HPDE6-E6E7 (cell line): Measurements from ENCODE around the gene TMC3.
"Not testable (repeated sequence)": the region's sequence is repeated elsewhere in the genome, so short reads cannot be mapped to it uniquely, and the experiment has no call there.

Experiments used
- DNase-seq: peaks from one replicate; pipeline ENCODE4 v3.0.0; 2011; ENCODE audit warnings: missing footprints; ENCODE audit errors: extremely low spot score

Gene TMC3

DNA sequence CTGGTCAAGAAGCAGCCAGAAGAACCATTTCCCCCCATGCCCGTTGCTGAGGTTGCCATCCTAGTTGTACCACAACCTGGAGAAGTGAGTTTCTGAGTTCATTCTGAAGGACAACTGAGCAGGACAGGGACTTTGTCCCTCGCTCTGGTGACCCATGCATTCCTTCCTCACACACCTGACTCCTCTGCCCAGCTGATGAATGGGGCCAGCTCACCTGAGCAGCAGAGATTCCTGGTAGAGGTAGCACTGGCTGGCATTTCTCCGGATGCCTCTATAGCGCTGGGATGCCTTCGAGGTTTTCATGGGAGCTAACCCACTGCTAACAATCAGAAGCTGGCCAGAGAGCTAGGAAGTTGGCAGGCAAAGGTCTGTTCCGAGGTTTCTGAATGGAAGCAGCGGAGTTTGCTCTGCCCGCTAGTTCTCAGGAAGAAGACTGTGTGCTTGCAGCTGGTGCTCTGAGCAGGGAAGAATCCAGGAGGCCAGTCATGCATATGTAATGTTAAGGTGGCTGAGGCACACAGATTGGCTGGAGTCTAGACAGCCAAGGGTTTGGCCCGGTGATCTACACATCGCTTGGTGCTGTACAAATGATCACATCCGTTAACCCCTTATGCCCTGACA, at the start of gene TMC3:
TSS of gene TMC3 (minus strand) at position 439 of the 621 bp plus-strand sequence. CDS start at position 303, 136 bp downstream.
- no peak for DNase-seq

DNA sequence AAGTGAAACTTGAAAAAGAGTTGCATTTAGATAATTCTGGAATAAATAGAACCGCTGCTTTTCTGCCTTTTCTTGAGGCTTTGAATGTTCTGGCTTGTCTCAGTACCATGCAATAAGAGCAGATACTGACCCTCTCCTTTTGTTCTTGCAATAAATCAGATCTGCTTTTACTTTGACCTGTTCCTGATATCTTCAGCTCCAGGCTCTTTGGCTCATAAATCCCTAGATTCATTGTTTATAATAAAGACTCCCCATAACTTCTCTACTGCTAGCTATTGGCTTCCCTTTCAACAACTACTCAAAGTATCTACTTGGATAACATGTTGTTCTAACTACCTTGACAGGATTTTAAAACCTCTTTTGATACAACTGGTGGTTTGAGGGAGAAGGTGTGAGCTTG, 47.4 kb upstream of the TMC3 start:
- DNase-seq, result no peak

DNA sequence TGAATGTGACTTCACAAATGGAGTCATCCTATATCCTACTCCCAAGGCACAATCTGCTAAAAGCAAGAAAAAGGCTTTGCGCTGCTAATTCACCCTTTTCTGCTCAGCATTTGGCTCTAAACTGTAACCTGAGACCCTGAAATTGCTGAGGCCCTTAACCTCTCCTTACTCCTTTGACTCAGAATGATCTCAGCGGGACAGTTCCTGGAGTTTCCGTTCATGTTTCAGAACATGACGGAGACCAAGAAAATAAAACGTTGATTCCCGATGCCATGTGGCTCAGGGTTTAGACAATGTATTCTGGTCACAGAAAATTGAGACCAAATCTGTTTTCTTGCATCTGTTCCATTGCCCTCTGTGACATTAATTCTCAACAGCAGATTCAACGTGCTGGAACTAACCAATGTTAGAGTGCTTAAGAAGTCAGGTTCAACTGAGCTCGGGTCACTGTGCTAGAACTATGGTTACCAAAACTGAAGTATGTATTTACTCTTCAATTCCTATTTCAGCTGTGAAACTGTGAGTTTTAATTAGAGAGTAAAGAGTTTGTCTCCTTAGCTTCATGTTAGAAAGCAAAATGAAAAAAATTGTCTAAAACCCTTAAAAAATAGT, 45.4 kb upstream of the TMC3 start:
- no peak for DNase-seq

DNA sequence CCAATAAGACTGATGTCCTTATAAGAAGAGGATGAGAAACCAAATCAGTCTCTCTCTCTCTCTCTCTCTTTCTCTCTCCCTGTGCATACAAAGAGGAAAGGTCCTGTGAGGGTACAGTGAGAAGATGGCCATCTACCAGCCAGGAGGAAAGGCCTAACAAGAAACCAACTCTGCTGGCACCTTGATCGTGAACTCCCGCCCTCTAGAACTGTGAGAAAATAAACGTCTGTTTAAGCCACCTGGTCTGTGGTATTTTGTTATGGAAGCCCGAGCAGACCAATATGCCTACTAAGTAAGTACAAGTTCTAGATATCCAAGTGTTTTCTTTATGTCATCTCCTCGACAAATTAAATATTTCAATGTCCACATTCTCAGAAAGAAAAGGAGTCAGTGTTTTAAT, 44.9 kb upstream of the TMC3 start:
- DNase-seq, result no peak

DNA sequence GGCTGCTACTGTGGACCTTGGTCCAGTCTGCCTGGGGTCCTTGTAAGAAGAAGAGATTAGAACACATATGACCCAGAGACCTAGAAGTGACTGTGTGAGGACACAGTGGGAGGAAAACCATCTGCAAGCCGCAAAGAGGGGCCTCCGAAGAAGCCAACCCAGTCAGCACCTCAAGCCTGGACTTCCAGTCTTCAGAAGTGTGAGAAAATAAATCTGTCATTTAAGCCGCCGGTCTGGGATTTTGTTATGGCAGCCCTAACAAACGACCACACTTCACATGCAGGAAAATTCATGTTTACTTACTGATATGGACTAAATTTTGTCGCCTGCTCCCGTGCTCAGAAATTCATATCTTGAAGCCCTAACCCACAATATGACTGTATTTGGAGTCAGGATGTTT, 44.4 kb upstream of the TMC3 start:
- no peak for DNase-seq

DNA sequence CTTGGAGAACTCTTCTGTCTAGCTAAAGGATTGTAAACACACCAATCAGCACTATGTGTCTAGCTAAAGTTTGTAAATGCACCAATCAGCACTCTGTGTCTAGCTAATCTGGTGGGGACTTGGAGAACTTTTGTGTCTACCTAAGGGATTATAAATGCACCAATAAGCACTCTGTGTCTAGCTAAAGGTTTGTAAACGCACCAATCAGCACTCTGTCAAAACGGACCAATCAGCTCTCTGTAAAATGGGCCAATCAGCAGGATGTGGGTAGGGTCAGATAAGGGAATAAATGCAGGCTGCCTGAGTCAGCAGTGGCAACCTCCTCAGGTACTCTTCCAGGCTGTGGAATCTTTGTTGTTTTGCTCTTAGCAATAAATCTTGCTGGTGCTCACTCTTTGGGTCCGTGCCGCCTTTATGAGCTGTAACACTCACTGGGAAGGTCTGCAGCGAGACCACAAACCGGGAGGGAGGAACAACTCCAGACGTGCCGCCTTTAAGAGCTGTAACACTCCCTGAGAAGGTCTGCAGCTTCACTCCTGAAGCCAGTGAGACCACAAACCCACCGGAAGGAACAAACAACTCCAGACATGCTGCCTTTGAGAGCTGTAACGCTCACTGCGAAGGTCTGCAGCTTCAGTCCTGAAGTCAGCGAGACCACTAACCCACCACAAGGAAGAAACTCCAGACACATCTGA, 40.4 kb upstream of the TMC3 start:
- DNase-seq, result not testable (repeated sequence)

DNA sequence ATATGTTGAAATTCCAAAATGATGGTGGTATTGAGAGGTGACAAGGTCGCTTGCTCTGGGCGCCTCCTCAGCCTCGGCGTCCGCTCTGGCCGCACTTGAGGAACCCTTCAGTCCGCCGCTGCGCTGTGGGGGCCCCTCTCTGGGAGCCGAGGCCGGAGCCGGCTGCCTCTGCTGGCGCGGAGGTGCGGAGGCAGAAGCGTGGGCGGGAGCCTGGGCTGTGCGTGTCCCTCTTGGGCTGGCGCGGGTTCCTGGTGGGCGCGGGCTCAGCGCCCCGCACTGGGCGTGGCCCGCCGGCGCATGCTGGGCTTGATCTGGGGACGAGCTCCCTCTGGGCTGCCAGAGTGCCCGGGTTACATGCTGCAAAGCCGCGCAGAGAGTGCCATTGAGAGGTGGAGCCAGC, 39.8 kb upstream of the TMC3 start:
- DNase-seq, result no peak

DNA sequence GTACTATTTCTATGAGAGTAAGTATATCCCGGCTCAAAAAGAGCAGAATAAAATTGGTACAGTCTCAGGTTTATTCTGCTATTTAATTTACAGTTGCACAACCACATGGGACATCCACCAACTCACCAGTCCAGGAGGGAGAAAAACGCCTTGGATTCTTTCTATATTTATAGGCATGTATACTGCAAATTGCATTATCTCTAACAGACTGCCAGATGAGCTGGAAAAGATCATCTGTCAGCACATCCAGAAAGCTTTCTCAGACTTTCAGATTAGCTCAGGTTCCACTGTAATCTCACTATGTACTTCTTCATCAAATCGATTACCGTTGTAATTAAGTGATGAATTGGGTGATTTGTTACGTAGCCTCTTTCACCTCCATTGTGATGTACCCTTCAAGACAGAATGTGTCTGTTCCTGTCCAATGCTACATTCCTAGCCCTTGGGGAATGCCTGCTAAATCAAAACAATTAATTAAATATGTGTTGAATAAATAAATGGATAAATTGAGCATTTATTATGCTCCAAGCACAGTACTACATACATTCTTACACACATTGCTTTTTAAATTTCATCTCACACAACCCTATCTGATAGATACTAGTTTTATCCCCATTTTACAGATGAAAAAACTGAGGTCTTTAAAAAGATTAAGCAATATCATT, 38.1 kb upstream of the TMC3 start:
- DNase-seq, result no peak

DNA sequence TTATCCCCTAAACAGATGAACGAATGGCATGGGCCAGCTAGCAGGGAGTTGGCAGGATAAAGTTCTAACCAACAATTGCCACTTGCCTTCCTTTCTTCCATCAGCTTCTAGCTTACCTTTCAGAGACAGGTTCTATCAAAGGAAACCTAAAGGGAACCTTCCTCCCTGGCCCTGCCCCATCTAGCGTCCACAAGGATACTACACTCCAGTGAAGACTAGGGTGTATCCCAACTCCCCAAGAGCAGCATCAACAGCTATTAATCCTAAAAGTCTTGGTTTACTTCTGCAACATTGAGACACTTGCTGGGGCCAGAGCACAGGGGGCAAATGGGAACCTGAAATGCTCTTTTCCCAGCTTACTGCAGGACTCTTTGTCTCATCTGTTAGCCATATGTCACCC, 37.0 kb upstream of the TMC3 start:
- DNase-seq, result no peak

DNA sequence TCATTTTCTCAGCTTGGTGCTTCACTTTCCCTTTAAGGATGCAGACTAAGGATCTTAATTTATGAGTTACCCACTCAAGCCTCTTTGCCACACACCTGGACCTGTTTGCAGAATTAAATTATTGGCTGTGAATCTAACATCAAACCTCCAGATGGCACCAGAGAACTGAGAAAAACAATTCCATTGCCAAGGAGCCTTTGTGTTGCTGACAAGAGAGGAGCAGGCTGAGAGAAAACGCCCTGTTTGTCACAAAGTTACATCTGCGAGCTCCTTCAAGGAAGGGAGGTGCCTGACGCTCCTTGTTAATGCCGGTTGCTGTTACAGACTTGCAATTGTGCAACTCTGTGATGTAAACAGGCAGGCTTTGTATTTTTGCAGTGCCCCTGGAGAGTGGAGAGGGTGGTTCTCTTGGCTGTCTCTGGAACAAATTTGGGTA, 36.3 kb upstream of the TMC3 start:
- peak; percentile 44 for DNase-seq

DNA sequence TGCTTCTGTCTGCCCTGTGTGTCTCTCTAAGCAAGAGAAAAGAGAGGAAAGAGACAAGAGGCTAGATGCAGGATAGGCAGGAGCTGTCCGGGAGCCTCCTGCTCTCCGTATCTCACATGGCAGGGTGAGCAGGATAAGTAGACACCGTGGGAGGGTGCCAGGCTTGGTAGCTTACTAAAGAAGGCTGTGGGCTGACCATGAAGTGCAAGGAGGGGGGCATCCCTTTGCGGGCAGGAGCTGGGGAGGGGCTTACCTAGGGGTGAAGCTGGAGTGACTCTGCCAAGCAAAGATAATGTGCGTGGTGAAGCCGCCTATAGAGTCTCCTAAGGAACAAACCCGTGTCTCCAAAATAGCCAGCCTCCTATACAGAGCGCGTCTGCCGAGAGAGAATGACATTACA, 33.7 kb upstream of the TMC3 start:
- no peak for DNase-seq

DNA sequence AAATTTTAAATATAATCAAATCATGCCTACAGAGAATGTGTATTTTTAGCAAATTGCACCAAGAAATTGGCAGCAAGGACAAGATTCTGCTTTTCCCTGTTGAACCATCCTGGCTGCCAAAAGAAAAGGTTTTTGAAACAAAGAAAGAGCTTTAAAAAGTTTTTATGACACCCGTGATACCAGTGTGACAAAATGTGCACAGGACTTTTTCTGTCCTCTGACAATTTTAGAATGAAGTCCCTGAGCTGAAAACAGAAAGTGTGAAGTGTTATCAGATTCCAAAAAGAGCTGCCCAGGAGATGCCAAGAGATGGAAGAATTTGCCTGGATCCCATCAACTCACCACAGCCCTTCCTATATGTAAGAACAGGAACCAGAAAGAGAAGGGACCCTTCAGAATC, 33.2 kb upstream of the TMC3 start:
- no peak for DNase-seq

DNA sequence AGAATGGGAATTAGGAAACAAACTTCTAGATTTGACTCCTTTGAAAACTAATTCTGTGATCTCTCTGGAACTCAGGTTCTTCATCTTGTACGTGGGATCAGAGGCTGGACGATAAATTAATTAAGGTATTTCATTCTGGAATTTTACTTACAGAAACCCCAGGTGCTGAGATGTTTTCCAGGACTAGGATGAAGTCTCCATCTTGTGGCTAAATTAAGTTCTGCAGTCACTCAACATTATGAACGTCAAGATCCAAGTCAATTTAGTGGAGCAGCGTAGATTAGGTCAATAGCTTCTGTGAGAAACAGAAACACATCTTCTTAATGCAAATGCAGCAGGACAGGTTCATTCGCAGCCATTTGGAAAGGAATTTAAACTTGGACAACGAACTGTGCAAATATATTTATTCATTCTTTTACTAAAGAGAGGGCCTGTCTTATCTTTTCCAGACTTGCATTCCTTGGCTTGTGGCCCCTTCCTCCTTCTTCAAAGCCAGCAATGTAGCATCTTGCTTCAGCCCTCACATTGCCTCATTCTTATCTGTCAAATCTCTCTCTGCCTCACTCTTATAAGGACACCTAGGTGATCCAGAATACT, 26.7 kb upstream of the TMC3 start:
- DNase-seq, result peak; percentile 49

DNA sequence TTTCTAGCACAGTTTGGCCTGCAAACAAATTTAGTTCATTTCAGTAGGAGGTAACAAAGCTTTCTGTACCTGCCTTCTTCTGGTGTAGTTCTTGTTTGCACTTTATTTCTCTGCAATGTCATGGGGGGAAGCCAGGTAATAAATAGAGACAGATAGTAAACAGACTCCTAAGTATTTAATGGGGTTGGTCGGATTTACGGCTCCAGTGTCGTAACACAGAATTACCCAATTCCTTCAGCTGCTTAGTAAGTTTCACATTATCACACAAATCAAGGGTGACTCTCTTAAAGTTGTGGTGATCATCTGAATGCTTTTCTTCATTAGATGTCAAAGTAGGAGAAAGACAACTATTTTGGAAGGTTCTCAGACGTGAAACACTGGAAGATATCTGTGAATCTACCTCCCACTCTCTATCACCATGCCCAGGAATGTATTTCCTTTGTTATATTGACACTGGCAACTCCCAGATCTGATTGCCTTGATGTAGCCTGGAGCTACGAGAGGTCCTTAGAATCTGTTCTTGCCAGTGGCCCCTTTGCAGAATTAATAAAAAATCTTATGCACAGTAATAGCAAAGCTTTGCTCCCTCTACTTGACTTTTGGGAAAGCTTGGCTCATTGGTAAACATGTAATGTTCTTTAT, 25.0 kb upstream of the TMC3 start:
- DNase-seq, result no peak

DNA sequence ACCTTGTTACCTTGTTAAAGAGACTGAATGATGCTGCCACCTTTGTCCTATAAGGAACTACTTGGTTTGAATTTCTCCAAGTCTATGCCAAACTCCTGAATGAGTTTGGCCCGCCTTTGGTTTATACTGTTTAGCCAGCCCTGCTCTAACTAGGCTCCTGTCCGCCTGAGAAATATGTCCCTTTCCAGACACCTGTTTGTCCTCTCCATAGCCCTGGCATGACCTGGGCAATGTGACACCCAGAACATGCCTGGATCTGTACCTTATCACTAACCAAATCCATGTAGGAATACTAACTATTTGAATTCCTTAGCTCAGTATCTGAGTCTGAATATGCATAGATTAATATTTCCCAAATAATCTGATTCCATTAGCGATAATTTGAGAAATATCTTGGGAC, 24.4 kb upstream of the TMC3 start:
- no peak for DNase-seq

DNA sequence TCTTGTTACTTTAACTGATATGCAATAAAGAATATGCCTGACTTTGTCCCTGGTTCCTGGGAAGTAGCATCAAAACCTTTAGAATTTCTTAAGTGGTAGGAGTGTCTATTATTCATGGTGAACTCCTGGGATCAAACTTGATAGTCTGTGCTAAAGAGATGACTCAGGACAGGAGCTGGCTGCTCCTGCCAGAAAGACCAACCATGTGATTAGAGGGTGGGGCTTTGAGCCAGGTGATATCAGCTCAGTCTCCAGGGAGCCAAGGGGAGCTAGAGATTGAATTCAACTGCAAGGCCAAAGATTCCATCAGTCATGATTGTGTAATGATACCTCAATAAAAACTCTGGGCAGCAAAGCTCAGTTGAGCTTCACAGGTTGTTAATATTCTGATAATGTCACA, 20.6 kb upstream of the TMC3 start:
- DNase-seq, result no peak

DNA sequence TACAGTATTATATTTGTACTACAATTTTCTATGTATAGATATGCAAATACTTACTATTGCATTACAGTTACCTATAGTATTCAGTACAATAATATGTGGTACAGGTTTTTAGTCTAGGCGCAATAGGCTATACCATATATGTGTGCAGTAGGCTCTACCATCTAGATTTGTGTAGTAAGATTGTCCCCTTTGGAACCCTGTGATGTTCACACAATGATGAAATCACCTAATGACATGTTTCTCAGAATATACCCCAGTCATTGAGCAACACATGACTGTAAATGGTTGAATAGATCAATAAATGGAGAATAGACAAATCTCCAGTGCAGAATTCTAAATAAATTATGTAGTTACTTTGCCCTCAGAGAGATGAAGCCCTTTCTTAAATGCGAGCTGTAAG, 17.6 kb upstream of the TMC3 start:
- DNase-seq, result no peak

DNA sequence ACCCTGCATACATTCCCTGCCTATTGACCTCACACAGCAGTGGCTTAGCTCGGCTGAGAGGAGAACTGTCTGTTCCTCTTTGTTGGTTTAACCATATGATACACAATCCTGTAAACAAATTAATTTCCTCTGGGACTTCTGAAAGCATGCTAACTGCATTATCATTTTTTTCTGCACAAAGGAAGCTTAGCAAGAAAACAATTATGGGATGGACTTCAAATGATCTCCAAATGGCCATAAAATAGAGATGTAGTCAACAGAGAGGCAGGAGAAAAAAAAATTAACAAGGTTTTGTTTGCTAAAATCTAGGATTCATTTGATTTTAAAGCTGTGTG, 14.4 kb upstream of the TMC3 start:
- DNase-seq, result no peak

DNA sequence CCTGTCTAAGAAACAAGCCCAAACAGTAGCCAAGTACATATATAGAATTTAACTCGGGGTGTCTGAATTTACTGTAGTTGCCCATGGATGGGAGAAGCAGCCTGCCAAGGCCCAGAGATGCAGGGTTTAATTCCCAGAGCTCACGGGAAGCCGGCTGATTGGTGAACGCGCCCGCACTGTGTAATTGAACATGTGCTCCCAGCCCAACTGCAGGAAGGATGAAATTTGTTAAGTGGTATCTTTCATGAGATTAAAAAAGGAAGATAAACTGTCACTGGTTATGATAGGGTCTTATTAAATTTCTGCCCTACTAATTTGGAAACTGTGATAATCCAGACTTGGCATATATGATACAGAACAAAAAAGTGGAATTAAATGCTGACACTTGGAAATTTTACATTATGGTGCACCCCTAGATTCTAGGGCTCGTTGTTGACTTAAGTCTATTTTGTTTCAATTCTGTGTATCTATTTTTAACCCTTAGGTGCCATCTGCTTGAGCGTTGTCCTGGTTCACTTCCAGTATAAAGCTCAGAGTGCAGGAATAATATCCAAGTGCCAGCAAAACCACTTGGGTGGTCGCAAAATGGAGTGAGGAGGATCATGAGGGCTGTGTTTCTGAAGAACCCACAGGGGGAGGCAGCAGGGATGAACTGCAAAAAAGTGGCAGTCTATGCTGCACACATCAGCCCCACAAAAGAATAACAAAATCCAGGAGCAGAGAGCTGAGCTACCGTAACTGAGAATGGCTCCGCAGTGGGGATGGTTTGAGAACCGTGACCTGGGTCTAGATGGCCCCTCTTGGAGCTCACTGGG, 13.8 kb upstream of the TMC3 start:
- no peak for DNase-seq

DNA sequence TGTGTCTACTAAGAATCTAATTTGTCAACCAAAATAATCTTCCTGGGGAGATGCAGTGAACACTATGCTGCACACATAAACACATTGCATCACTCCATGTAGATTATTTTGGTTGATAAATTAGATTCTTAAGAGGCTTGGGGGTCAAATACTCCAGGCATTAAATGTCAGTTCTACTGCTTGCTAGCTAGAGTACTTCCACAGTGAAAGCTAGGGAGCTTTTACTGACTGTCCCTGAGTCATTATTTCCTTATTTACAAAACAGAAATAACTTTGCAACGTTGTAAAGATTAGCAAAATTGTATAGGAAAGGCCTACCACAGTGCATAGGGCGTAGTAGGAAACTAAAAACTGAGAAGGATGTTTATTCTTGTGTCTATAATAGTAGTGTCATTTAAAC, 12.9 kb upstream of the TMC3 start:
- DNase-seq, result no peak

DNA sequence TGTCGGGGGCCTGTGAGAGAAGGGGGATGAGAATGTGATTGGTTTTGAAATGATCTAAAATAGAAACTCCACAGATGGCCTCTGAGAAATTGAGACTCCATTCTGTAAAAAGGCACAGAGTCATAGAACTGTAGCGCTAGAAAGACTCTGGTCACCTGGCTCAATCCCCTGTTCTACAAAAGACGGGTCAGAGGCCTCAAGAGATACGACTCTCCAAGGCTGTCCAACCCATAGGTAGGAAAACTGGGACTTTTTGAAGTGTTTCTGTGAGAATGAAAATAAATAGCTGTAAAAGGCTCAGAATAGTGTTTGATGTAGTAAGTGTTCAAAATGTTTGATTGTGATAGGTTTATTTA, 11.7 kb upstream of the TMC3 start:
- no peak for DNase-seq
